Right atrium auricular region (tissue), 2 donors: ENCODE measurements around the gene COMMD10. TPM values are rescaled to one million over a fixed set of nuclear protein-coding genes. Genes with fewer than 3 reads are reported as not detected.

Experiments used
- DNase-seq: peaks from one replicate; pipeline ENCODE4 v3.0.0-alpha.2; 2019; ENCODE audit warnings: low spot score
- H3K27ac ChIP-seq, 2 donors: fragments of 200-600 bp; sonication (generic); 1 replicate in 1 of 2; 2 replicates in 1 of 2; pipeline ENCODE4 v1.5.1; 2016 to 2019
- H3K27me3 ChIP-seq, 2 donors: fragments of 200-600 bp; sonication (generic); one replicate each; pipeline versions ENCODE4 v1.5.1 to v1.6.0; 2017 to 2019
- H3K36me3 ChIP-seq: fragments of 200-600 bp; sonication (generic); one replicate; pipeline ENCODE4 v1.5.1; 2016
- H3K4me1 ChIP-seq, 2 donors: fragments of 200-600 bp; sonication (generic); one replicate each; pipeline versions ENCODE4 v1.5.1 to v1.6.0; 2017 to 2019
- H3K4me3 ChIP-seq, 2 donors: fragments of 200-600 bp; sonication (generic); 1 replicate in 1 of 2; 2 replicates in 1 of 2; pipeline ENCODE4 v1.5.1; 2017 to 2019; ENCODE audit warnings: mild to moderate bottlenecking in 1 of 2, moderate library complexity in 1 of 2
- H3K9me3 ChIP-seq, 2 donors: fragments of 200-600 bp; sonication (generic); one replicate each; pipeline ENCODE4 v1.5.1; 2019
- CTCF ChIP-seq, 2 donors: fragments of 200-600 bp; sonication (generic); IDR thresholded peaks; one replicate each; pipeline ENCODE4 v1.5.1; 2019; ENCODE audit warnings: antibody characterized with exemption in 2 of 2
- total RNA-seq, 2 donors: library from RNA; depleted of rRNA; stranded (reverse); fragments of >200 nt; gene quantifications; one replicate each; pipeline ENCODE4 v1.1.0, GENCODE V29; 2016

COMMD10 gene
- total RNA-seq, 2 donors from 2014 or later: 20.2 to 43.6 TPM

GRCh38 chr5:116315531-116315930 is 230.7 kb downstream of the COMMD10 start:
- peaks cover 0 to 25% of the 10 kb centered on the region in 2 donors for H3K9me3 ChIP-seq
- H3K4me3 ChIP-seq: no peak overlapping the region
- no peak overlapping the region for H3K27ac ChIP-seq
- no peak for TF ChIP-seq CTCF (IDR thresholded peaks at IDR 0.05)
- peaks cover 6% of the 10 kb centered on the region for H3K36me3 ChIP-seq
- no peak for DNase-seq
- no peaks in the 10 kb centered on the region for H3K27me3 ChIP-seq
- no peaks in the 10 kb centered on the region for H3K4me1 ChIP-seq

DNA sequence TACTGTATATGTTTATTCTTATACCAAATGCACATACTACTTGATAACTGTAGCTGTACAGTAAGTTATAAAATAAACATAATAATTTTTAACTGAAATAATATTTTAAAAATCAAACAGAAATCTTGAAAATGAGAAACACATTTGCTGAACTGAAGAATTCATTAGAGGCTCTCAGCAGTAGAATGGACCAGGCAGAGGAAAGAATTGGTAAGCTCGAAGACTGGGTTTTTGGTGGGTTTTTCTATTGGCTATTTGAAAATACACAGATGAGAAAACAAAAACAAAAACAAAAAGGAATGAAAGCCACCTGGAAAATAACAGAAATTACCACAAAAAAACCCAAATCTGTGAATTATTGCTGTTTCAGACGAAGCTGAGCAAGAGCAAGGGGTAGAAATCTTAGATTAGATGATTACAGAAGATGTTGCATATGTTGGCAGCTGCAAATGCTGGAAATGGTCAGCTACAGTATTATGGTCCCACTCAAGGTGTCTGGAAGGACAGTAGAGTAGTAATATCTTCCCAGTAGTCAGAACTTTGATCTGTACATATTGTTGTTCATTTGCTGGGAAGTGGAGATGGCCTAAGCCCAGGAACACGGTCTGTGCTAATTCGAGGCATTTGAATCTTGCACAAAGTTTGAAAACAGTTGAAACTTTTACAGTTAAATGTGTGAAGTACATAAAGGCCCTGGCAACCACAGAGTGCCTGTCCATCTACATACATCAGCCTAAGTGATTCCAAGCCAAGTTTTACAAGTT is 233.4 kb downstream of the COMMD10 start:
- H3K36me3 ChIP-seq: peaks cover 6% of the 10 kb centered on the region
- no peak for TF ChIP-seq CTCF (IDR thresholded peaks at IDR 0.05)
- H3K27me3 ChIP-seq: no peaks in the 10 kb centered on the region
- H3K9me3 ChIP-seq: peaks cover 0 to 21% of the 10 kb centered on the region in 2 donors
- H3K4me1 ChIP-seq: no peaks in the 10 kb centered on the region
- H3K4me3 ChIP-seq: no peak overlapping the region
- no peak for DNase-seq
- no peak overlapping the region for H3K27ac ChIP-seq

GRCh38 chr5:116320486-116320885 is 235.7 kb downstream of the COMMD10 start:
- no peaks in the 10 kb centered on the region for H3K27me3 ChIP-seq
- H3K27ac ChIP-seq: no peak overlapping the region
- H3K4me1 ChIP-seq: no peaks in the 10 kb centered on the region
- H3K36me3 ChIP-seq: peaks cover 6% of the 10 kb centered on the region
- no peak for TF ChIP-seq CTCF (IDR thresholded peaks at IDR 0.05)
- H3K9me3 ChIP-seq: peaks cover 0 to 22% of the 10 kb centered on the region in 2 donors
- DNase-seq: no peak
- H3K4me3 ChIP-seq: no peak overlapping the region

- DNase-seq: no peak
- peaks cover 0 to 4% of the 10 kb centered on the region in 2 donors for H3K9me3 ChIP-seq
- no peaks in the 10 kb centered on the region for H3K36me3 ChIP-seq
- no peaks in the 10 kb centered on the region for H3K4me1 ChIP-seq
- TF ChIP-seq CTCF (IDR thresholded peaks at IDR 0.05): no peak
- H3K4me3 ChIP-seq: no peak overlapping the region
- H3K27ac ChIP-seq: no peak overlapping the region
- H3K27me3 ChIP-seq: no peaks in the 10 kb centered on the region
Observed at GRCh38 chr5:116329503-116329902, 244.7 kb downstream of the COMMD10 start.

GRCh38 chr5:116340799-116341198 is 256.0 kb downstream of the COMMD10 start:
- Histone ChIP-seq H3K4me1 (no peaks in the 10 kb centered on the region), H3K4me3 (no peak overlapping the region), H3K36me3 (no peaks in the 10 kb centered on the region), H3K9me3 (peaks cover 0 to 5% of the 10 kb centered on the region in 2 donors), H3K27ac (no peak overlapping the region), H3K27me3 (no peaks in the 10 kb centered on the region)
- no peak for DNase-seq
- no peak for TF ChIP-seq CTCF (IDR thresholded peaks at IDR 0.05)

Other genes with a start within 250 kb of the COMMD10 start
- 10 to 100 TPM; 15.7 to 19.4 TPM for gene ATG12, start 243.5 kb upstream of the COMMD10 start, total RNA-seq
- 10 to 100 TPM; 50.1 to 63.4 TPM for gene AP3S1, start 243.1 kb upstream of the COMMD10 start, total RNA-seq
- gene LVRN, start 122.5 kb upstream of the COMMD10 start, total RNA-seq: under 1 TPM; 0.19 to 0.39 TPM
- gene ARL14EPL, start 52.6 kb upstream of the COMMD10 start, total RNA-seq: not detected